Subcutaneous adipose tissue (tissue), 4 donors: ENCODE measurements around the gene PTRH1. TPM values are rescaled to one million over a fixed set of nuclear protein-coding genes. Genes with fewer than 3 reads are reported as not detected.

Source experiments
- total RNA-seq, 4 donors: library from RNA; depleted of rRNA; stranded (reverse); fragments of >200 nt; gene quantifications; one replicate each; pipeline ENCODE4 v1.1.0, GENCODE V29; 2016
- TF ChIP-seq, protein P1 (sequence below): fragments of 450-650 bp; IDR thresholded peaks from one replicate; pipeline ENCODE4 v1.5.1; 2016; ENCODE audit warnings: low read depth, mild to moderate bottlenecking, control low read depth, antibody characterized with exemption, moderate library complexity

Gene PTRH1
- total RNA-seq, 4 donors from 2014 or later: 9.9 to 32.8 (median 17.2) TPM

DNA sequence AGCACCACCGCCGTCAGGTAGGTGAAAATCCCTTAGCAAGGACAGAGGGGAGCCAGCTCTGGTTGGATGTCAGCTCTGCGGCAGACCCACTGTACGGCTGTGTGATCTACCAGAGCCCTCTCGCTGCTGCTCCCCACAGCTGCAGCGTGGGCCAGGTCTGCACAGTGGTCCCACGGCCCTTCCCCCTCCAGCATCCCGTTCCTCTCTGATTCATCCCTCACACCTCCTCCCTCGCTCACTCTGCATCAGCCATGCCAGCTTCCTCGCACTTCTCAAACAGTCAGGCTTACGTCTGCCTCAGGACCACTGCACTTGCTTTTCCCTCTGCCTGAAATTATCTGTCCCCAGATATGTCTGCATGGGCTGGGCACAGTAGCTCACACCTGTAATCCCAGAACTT is 35.2 kb downstream of the PTRH1 start:
- TF ChIP-seq, protein P1, sequence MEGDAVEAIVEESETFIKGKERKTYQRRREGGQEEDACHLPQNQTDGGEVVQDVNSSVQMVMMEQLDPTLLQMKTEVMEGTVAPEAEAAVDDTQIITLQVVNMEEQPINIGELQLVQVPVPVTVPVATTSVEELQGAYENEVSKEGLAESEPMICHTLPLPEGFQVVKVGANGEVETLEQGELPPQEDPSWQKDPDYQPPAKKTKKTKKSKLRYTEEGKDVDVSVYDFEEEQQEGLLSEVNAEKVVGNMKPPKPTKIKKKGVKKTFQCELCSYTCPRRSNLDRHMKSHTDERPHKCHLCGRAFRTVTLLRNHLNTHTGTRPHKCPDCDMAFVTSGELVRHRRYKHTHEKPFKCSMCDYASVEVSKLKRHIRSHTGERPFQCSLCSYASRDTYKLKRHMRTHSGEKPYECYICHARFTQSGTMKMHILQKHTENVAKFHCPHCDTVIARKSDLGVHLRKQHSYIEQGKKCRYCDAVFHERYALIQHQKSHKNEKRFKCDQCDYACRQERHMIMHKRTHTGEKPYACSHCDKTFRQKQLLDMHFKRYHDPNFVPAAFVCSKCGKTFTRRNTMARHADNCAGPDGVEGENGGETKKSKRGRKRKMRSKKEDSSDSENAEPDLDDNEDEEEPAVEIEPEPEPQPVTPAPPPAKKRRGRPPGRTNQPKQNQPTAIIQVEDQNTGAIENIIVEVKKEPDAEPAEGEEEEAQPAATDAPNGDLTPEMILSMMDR: no peak

DNA sequence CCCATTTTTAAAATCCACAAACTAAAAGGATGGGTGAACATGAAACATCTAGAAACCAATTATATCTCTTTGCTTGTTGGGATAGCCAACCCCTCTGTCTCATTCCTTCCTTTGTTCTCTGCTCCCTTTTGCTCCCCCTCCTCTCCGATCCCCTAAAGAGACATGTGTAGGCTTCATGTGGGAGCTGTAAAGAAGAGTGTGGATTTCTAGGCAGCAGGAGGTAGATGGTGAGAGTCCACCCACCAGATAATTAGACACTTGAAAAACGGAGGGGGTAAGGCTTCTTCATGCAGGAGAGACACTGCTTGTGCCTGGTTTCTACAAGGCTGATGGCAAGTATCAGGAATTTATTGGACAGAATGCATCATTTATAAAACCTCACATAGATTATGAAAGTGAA is 36.0 kb downstream of the PTRH1 start:
- TF ChIP-seq, protein P1: no peak

DNA sequence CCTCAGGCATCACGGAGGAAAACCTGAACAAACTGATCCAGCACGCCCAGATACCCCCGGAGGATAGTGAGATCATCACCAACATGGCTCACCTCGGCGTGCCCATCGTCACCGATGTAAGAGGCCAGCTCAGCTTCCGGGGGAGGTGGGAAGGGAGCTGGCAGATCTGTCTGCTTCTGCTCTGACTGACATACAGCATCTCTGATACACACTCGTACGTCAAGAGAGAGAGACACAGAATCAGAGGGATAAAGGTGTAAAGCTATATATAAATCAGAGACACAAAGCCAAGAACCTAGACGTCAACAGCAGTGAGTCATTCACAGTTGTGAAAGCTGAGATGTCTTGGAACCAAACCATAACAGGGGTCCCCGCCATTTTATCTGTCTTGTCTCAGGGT is 38.8 kb downstream of the PTRH1 start:
- TF ChIP-seq, protein P1: no peak

DNA sequence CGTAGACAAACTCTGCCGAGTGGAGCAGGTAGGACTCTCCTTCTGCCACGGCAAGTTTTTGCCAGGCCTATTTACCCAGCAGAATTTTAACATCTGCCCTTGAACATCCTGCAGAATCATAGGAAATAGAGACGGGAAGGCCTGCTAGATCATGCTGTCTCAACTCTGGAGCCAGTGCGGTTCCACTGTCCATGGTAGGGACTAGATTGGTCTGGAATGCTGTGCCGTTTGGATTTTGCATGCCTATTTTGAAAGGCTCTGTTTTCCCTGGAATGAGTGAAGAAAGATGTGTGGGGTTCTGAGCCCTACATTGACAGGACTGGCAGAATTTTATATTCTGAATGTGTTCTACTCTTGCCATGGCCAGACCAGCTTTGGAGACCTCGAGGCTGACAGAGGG is 42.2 kb downstream of the PTRH1 start:
- TF ChIP-seq, protein P1: no peak

DNA sequence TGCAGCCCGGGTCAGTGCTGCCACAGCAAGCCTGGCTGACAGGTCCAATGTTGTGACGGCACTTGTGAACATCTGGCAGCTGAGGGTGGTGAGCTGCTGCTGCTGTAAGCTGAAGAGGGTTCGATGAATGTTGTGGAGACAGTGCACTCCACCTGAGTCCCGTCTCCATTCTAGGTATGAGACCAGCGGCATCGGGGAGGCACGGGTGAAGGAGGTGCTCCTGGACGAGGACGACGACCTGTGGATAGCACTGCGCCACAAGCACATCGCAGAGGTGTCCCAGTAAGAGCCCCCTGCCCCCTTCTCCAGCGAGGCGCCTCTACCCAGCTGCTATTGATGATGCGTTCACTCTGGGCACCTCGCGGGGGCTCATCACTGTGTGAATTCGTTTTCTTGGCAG is 47.6 kb downstream of the PTRH1 start:
- TF ChIP-seq, protein P1: no peak

DNA sequence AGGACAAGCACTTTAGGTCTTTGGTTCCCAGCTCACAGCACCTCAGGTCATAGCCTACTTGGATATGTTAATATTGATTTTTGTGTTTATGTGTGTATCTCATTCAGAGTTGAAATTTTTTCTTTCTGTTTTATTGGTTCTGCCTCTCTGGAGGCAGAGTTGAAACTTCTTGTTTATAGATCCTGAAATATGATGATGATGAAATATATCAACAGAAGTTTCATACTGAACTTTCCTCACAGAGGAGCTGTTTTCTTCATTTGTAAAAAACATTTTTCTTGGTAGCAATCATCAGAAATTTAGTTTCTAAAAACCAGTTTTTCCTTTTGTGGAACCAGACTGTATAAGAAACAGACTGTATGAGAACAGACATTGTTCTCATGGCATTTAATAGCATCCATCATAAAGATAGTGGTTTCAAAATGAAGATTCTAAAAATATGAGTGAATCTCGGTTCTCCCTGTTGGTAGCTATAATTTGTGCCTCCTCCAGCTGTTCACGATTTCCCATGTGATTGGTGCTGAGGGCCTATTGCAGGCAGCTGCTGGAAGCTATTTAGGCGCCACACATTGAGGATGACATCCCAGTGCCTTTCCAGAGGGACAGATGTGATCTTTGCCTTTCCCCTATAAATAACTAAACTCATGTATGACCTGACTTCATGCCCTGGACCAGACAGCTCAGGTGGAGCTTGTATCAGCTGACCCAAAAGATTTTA is 48.2 kb downstream of the PTRH1 start:
- TF ChIP-seq, protein P1: no peak

DNA sequence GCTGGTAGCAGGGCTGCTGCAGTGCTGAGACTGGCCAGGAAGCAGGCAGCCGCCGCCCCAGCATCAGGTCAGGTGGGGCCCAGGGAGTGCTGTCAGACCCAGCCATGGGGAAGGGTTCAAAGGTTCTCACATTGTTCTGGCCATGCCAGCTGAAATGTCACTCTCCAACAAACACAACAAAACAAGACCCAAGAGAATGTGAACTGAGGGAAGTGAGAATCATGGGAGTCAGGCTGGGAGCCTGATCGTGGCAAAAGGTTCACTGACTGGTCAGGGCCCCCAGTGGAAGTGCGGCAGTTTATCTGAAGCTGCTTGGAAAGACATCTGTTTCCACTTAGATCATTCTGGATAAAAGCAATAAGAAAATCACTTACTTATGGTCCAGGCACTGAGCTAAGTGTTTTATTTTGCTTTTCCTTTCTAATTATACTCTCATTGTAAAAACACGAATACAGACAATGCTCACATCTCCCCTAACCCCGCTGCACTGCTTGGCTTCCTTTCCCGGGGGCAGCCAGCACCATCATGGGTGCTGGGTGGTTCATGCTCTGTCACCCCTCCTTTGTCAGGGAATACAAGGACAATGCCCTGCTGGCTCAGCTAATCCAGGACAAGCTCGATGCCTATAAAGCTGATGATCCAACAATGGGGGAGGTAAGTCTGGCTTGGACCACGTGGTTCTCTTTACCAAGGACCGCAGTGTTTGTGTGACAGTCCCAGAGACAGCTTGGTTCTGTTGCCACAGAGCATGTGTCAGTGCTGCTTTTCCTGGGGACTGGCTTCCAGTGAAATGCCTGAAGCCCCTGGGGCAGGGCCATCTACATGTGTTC is 50.6 kb downstream of the PTRH1 start:
- TF ChIP-seq, protein P1: no peak
